Hepatocyte (in vitro differentiated cells): Measurements from ENCODE around the gene ERVFRD-1.

Experiments used
- EZH2 ChIP-seq: fragments of 200-600 bp; sonication (generic); IDR thresholded peaks from 2 replicates; pipeline ENCODE4 v1.6.1; 2016; ENCODE audit warnings: antibody characterized with exemption, mild to moderate bottlenecking, borderline replicate concordance
- EZH2phosphoT487 ChIP-seq: fragments of 200-600 bp; sonication (generic); IDR thresholded peaks from one replicate; pipeline ENCODE4 v1.6.1; 2018; ENCODE audit warnings: antibody characterized with exemption, mild to moderate bottlenecking, low read depth, moderate library complexity; ENCODE audit not compliant: unreplicated experiment, severe bottlenecking
- TF ChIP-seq, protein P1 (sequence below): fragments of 200-600 bp; sonication (generic); IDR thresholded peaks from 2 replicates; pipeline ENCODE4 v1.5.1; 2016; ENCODE audit warnings: antibody characterized with exemption, mild to moderate bottlenecking; ENCODE audit not compliant: poor library complexity

DNA sequence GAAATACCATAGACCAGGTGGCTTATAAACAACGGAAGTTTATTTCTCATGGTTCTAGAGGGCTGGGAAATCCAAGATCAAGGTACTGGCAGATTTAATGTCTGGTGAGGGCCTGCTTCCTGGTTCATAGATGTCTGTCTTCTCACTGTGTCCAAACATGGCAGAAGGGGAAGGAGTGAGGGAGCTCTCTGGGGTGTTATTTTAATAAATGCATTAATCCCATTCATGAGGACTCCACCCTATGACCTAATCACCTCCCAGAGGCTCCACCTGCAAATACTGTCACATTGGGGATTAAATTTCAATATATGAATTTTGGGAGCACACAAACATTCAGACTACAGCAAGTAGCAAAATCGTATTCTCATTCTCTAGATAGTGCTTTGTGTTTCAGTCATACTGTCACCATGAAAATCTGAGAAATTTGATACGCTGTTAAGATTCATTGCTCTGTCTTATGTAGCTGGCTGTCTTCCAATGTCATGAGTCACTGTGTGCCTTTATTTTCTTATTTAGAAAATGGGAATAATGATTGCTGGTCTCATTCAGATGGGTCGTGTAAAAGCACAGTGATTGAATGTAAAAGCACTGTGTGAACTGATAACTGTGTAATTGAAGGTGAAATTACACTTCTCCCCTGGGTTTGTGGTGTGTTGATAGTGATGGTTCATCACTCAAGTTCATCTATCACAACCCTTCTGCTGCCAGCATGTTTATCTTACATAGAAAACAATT lies 8.9 kb upstream of the ERVFRD-1 start:
- TF ChIP-seq, protein P1, sequence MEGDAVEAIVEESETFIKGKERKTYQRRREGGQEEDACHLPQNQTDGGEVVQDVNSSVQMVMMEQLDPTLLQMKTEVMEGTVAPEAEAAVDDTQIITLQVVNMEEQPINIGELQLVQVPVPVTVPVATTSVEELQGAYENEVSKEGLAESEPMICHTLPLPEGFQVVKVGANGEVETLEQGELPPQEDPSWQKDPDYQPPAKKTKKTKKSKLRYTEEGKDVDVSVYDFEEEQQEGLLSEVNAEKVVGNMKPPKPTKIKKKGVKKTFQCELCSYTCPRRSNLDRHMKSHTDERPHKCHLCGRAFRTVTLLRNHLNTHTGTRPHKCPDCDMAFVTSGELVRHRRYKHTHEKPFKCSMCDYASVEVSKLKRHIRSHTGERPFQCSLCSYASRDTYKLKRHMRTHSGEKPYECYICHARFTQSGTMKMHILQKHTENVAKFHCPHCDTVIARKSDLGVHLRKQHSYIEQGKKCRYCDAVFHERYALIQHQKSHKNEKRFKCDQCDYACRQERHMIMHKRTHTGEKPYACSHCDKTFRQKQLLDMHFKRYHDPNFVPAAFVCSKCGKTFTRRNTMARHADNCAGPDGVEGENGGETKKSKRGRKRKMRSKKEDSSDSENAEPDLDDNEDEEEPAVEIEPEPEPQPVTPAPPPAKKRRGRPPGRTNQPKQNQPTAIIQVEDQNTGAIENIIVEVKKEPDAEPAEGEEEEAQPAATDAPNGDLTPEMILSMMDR = no peak
- TF ChIP-seq EZH2 = no peak
- TF ChIP-seq EZH2phosphoT487 = no peak
